ENCODE results near the gene TRPM1. TPM values are rescaled to one million over a fixed set of nuclear protein-coding genes. Genes with fewer than 3 reads are reported as not detected.

TRPM1 gene
- total RNA-seq, 4 donors from 2014 or later = not detected

DNA sequence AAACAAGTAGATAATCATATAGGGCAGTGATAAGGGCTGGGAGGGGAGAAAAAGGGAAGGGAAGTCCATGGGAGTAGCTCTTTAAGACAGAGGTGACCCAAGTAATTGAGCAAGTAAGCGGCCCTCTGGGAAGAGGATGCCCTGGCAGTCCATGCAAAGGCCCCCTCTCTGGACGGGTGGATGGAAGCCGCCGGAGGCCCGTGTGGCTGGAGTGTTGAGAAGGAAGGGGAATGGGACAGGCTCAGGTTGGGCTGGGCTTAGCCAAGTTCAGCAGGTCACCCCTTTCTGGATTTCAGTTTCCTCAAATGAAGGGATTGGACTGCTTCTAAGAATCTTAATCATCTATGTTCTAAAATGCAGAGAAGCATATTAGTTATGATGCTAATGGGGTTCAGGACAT is 32.4 kb upstream of the TRPM1 start:
- H3K9me3 ChIP-seq = no peaks in the 10 kb centered on the region
- intact Hi-C loops (cut with DNase I; ENCODE audit: low total_unique reads) (no loop called here), in situ Hi-C loops (cut with MboI; ENCODE audit: low sequenced_read_pairs in 4 of 4) (loop anchor here in 3 of 4 donors (25.0 kb wide), 2 partner anchors 247 to 472 kb away; no protein-coding TSS in a partner anchor)
- ATAC-seq = no peak
- no peak overlapping the region for H3K27ac ChIP-seq
- H3K36me3 ChIP-seq = no peaks in the 10 kb centered on the region
- no peak overlapping the region for H3K4me3 ChIP-seq
- TF ChIP-seq, protein P1, sequence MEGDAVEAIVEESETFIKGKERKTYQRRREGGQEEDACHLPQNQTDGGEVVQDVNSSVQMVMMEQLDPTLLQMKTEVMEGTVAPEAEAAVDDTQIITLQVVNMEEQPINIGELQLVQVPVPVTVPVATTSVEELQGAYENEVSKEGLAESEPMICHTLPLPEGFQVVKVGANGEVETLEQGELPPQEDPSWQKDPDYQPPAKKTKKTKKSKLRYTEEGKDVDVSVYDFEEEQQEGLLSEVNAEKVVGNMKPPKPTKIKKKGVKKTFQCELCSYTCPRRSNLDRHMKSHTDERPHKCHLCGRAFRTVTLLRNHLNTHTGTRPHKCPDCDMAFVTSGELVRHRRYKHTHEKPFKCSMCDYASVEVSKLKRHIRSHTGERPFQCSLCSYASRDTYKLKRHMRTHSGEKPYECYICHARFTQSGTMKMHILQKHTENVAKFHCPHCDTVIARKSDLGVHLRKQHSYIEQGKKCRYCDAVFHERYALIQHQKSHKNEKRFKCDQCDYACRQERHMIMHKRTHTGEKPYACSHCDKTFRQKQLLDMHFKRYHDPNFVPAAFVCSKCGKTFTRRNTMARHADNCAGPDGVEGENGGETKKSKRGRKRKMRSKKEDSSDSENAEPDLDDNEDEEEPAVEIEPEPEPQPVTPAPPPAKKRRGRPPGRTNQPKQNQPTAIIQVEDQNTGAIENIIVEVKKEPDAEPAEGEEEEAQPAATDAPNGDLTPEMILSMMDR (IDR thresholded peaks at IDR 0.05 in 4 of 5, conservative IDR thresholded peaks at IDR 0.05 in 1 of 5) = no peak
- TF ChIP-seq POLR2A (IDR thresholded peaks at IDR 0.05) = no peak
- peaks cover 6 to 7% of the 10 kb centered on the region in 2 donors for H3K4me1 ChIP-seq
- DNase-seq = no peak
- no peaks in the 10 kb centered on the region for H3K27me3 ChIP-seq

DNA sequence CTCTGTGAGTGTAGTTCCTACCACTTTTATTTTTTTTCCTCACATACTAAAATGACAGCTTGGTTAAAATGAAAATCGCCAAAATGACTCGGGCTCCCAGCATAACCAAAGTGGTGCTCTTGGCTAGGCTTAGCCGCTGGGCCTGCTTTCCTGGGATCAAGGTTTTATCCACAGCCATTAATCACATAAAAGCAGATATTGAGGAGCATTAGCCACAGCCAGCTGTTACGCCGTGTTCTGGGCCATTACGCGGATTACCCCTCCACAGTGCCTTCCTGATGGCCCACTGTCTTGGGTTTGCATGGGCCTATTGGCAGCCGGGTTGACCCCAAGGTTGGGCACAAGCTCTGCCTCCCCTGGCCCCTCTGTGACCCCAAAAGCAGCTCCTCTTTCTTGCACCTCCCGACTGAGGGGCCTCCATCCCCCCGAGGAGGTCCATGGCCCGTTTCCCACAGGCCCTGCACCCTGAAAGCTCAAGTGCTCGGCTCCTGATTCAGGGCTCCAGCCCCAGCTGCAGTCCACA is 30.4 kb upstream of the TRPM1 start:
- Histone ChIP-seq H3K4me3 (no peak overlapping the region), H3K4me1 (peaks cover 8 to 9% of the 10 kb centered on the region in 2 donors), H3K9me3 (no peaks in the 10 kb centered on the region), H3K27ac (no peak overlapping the region), H3K36me3 (no peaks in the 10 kb centered on the region), H3K27me3 (no peaks in the 10 kb centered on the region)
- in situ Hi-C loops (cut with MboI; ENCODE audit: low sequenced_read_pairs in 4 of 4) = loop anchor here in 3 of 4 donors (25.0 kb wide), 2 partner anchors 245 to 470 kb away; no protein-coding TSS in a partner anchor
- intact Hi-C loops (cut with DNase I; ENCODE audit: low total_unique reads) = no loop called here
- TF ChIP-seq POLR2A (IDR thresholded peaks at IDR 0.05) = no peak
- TF ChIP-seq, protein P1 (IDR thresholded peaks at IDR 0.05 in 4 of 5, conservative IDR thresholded peaks at IDR 0.05 in 1 of 5) = no peak
- DNase-seq = no peak
- no peak for ATAC-seq

DNA sequence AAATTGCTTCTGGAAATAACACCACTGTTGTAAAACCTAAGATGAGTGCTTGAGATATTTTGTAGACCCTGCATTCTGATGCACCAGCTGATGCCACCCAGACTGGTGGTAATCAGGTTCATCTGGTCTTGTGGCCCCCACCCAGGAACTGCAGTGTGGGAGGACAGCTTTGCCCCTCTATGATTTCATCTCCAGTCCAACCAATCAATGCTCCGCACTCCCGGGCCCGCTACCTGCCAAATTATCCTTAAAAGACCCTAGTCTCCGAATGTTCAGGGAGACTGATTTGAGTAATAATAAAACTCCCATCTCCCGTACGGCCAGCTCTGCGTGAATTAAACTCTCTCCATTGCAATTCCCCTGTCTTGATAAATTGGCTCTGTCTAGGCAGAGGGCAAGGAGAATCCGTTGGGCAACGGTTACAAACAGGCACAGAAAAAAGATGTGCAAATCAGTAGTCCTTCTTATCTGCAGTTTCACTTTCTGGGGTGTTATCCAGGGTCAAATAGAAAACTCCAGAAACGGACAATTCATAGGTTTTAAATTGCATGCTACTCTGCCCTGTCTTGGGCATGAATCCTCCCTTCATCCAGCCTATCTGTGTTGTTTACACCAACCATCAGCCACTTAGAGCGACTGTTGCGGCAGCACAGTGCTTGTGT is 29.2 kb upstream of the TRPM1 start:
- H3K27ac ChIP-seq = no peak overlapping the region
- intact Hi-C loops (cut with DNase I; ENCODE audit: low total_unique reads) = no loop called here
- no peak for DNase-seq
- H3K27me3 ChIP-seq = no peaks in the 10 kb centered on the region
- in situ Hi-C loops (cut with MboI; ENCODE audit: low sequenced_read_pairs in 4 of 4) = loop anchor here in 3 of 4 donors (25.0 kb wide), 2 partner anchors 243 to 468 kb away; no protein-coding TSS in a partner anchor
- no peaks in the 10 kb centered on the region for H3K36me3 ChIP-seq
- TF ChIP-seq, protein P1 (IDR thresholded peaks at IDR 0.05 in 4 of 5, conservative IDR thresholded peaks at IDR 0.05 in 1 of 5) = no peak
- TF ChIP-seq POLR2A (IDR thresholded peaks at IDR 0.05) = no peak
- peaks cover 8 to 9% of the 10 kb centered on the region in 2 donors for H3K4me1 ChIP-seq
- no peaks in the 10 kb centered on the region for H3K9me3 ChIP-seq
- H3K4me3 ChIP-seq = no peak overlapping the region
- no peak for ATAC-seq

DNA sequence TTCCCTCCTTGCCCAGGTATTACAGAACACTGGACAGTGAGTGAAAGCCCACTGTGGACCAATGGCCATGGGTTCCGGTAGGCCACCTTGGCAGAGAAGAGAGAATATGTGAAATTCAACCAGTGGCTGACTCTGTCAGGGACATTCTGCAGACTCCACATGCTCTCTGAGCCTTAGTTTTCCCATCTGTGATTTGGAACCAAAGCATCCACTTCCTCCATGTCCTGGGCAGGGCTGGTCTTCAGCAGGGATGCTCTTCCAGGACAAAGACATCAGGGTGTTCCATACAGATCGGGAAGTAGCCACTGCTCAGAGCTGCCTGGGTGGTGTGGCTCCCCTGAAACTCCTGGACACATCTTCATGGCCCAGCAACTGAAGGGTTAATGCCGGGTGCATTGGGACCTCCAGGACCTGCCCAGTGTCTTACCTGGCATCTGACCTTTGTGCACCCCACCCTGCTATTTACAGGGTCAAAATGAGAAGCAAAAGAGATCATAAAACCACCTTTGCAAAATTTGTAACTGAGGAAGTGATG is 28.3 kb upstream of the TRPM1 start:
- Histone ChIP-seq H3K9me3 (no peaks in the 10 kb centered on the region), H3K36me3 (no peaks in the 10 kb centered on the region), H3K4me3 (no peak overlapping the region), H3K27ac (no peak overlapping the region), H3K27me3 (no peaks in the 10 kb centered on the region), H3K4me1 (peaks cover 8 to 9% of the 10 kb centered on the region in 2 donors)
- ATAC-seq (no peak), DNase-seq (no peak)
- in situ Hi-C loops (cut with MboI; ENCODE audit: low sequenced_read_pairs in 4 of 4) (loop anchor here (10.0 to 25.0 kb wide), 3 partner anchors 243 to 468 kb away; no protein-coding TSS in a partner anchor), intact Hi-C loops (cut with DNase I; ENCODE audit: low total_unique reads) (loop anchor here (5.0 to 10.0 kb wide), 3 partner anchors 228 to 468 kb away; partner anchors contain the start of gene FAN1)
- TF ChIP-seq, protein P1 (IDR thresholded peaks at IDR 0.05 in 4 of 5, conservative IDR thresholded peaks at IDR 0.05 in 1 of 5) = no peak
- no peak for TF ChIP-seq POLR2A (IDR thresholded peaks at IDR 0.05)

Measured in gastrocnemius medialis (tissue), 4 donors.